Fibroblast of lung (primary cell): ENCODE measurements around the gene KCNH6. TPM values are rescaled to one million over a fixed set of nuclear protein-coding genes. Genes with fewer than 3 reads are reported as not detected.

Experiments used
- DNase-seq, 2 donors: peaks; one replicate each; pipeline versions ENCODE4 v3.0.0 to v3.0.0-alpha.2; 2010; ENCODE audit warnings: low read depth in 2 of 2
- H2AFZ ChIP-seq: 2 replicates; pipeline ENCODE4 v1.5.1; 2012; ENCODE audit warnings: low read length, control low read depth, inconsistent platforms
- H3K27ac ChIP-seq: 2 replicates; pipeline ENCODE4 v1.5.1; 2011; ENCODE audit warnings: low read length, control low read depth; ENCODE audit not compliant: insufficient read depth
- H3K27me3 ChIP-seq: 2 replicates; pipeline ENCODE4 v1.5.1; 2011; ENCODE audit warnings: mild to moderate bottlenecking, low read length; ENCODE audit not compliant: control insufficient read depth, insufficient read depth
- H3K36me3 ChIP-seq: 2 replicates; pipeline ENCODE4 v1.5.1; 2011; ENCODE audit warnings: low read length; ENCODE audit not compliant: control insufficient read depth, insufficient read depth
- H3K4me1 ChIP-seq: 2 replicates; pipeline ENCODE4 v1.5.1; 2011; ENCODE audit warnings: low read length; ENCODE audit not compliant: control insufficient read depth, insufficient read depth; ENCODE audit errors: extremely low read depth
- H3K4me2 ChIP-seq: 2 replicates; pipeline ENCODE4 v1.5.1; 2011; ENCODE audit warnings: low read length, control low read depth; ENCODE audit not compliant: insufficient read depth; ENCODE audit errors: extremely low read depth
- H3K4me3 ChIP-seq, 4 experiments: fragments of 200-600 bp in 1 of 4; sonication (generic) in 1 of 4; replicated peaks in 1 of 4; 2 replicates each; pipeline ENCODE4 v1.5.1; 2011 to 2016; ENCODE audit warnings: low read length in 4 of 4, low read depth in 3 of 4, mild to moderate bottlenecking in 3 of 4, control low read depth in 2 of 4, inconsistent platforms in 1 of 4, mixed read lengths in 1 of 4; ENCODE audit not compliant: insufficient read depth in 1 of 4; ENCODE audit errors: control extremely low read depth in 1 of 4
- H3K79me2 ChIP-seq: 2 replicates; pipeline ENCODE4 v1.5.1; 2012; ENCODE audit warnings: mild to moderate bottlenecking, low read length, inconsistent platforms; ENCODE audit not compliant: control insufficient read depth, insufficient read depth
- H3K9ac ChIP-seq: 2 replicates; pipeline ENCODE4 v1.5.1; 2011; ENCODE audit warnings: mild to moderate bottlenecking, low read length, control low read depth; ENCODE audit not compliant: insufficient read depth
- H3K9me3 ChIP-seq: 2 replicates; pipeline ENCODE4 v1.5.1; 2012; ENCODE audit warnings: low read depth, low read length; ENCODE audit not compliant: control insufficient read depth, insufficient read depth
- H4K20me1 ChIP-seq: 2 replicates; pipeline ENCODE4 v1.5.1; 2011; ENCODE audit warnings: low read length; ENCODE audit not compliant: control insufficient read depth, insufficient read depth; ENCODE audit errors: extremely low read depth
- CTCF ChIP-seq, 2 donors: IDR thresholded peaks in 1 of 2; conservative IDR thresholded peaks in 1 of 2; 1 replicate in 1 of 2; 2 replicates in 1 of 2; pipeline ENCODE4 v1.5.1; 2011 to 2012; ENCODE audit warnings: low read length in 2 of 2, control low read depth in 1 of 2, inconsistent platforms in 1 of 2, low read depth in 1 of 2, mild to moderate bottlenecking in 1 of 2
- EZH2 ChIP-seq: IDR thresholded peaks from 2 replicates; pipeline ENCODE4 v1.5.1; 2012; ENCODE audit warnings: low read length, control low read depth, mild to moderate bottlenecking; ENCODE audit errors: missing control alignments
- polyA plus RNA-seq, 2 donors: library from polyadenylated mRNA; depleted of rRNA in 1 of 2; stranded (reverse) in 1 of 2; unstranded in 1 of 2; fragments of >200 nt; gene quantifications; 2 replicates each; pipeline ENCODE4 v1.2.1, GENCODE V29; 2011 to 2012; ENCODE audit warnings: missing spikeins in 1 of 2
- total RNA-seq: library from RNA; depleted of rRNA; stranded (reverse); fragments of >200 nt; gene quantifications from 2 replicates; pipeline ENCODE4 v1.2.1, GENCODE V29; 2014

Gene KCNH6
- total and polyA plus RNA-seq, 2 donors (not counting 1 experiment from before 2014, with no cell fraction given): not detected

- Histone ChIP-seq H3K27ac (no peak overlapping the region), H3K36me3 (no peaks in the 10 kb centered on the region), H3K9ac (no peak overlapping the region), H3K27me3 (no peaks in the 10 kb centered on the region), H4K20me1 (no peaks in the 10 kb centered on the region), H3K4me2 (no peak overlapping the region), H2AFZ (no peak overlapping the region), H3K4me3 (no peak overlapping the region), H3K9me3 (no peaks in the 10 kb centered on the region), H3K79me2 (peaks cover 60% of the 10 kb centered on the region), H3K4me1 (peaks cover 7% of the 10 kb centered on the region)
- DNase-seq: no peak
- TF ChIP-seq EZH2 (no peak), CTCF (conservative IDR thresholded peaks at IDR 0.05 in 1 of 2, IDR thresholded peaks at IDR 0.05 in 1 of 2; ENCODE audit: low read depth in 1 of 2, low read length in 2 of 2) (no peak)
Observed at GRCh38 chr17:63568563-63568962, 45.4 kb downstream of the KCNH6 start.

DNA sequence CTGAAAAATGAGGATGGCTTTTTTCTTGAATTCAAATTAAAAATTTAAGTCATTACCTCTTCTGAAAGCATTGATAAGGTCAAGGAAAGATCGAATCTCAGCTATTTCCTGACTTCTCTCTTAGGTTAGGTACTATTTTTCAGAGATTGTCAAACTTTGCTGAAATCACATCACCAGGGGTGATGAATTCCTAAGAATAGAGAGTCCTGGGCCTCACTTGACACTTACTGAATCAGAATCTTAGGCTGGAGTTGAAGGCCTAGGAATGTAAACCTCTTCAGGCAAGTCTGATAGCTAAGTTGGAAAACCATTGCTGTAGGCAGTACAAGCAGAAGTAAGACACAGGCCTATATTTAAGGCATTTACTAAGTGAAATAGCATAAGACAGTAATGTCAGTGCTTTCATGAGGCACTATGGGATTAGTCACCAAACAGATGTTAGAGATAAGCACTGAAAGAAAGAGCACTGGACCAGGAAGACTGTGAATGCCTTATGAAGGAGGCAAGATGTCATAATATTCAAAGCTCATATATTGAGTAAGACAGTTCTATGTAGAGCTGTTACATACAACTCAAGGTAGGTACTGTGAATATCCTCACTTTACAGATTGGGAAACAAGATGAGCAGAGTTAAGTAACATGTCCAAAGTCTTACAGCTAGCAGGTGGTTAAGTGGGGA, 48.6 kb downstream of the KCNH6 start:
- H3K9ac ChIP-seq: no peak overlapping the region
- no peaks in the 10 kb centered on the region for H4K20me1 ChIP-seq
- H3K79me2 ChIP-seq: peaks cover 48% of the 10 kb centered on the region
- H3K27ac ChIP-seq: no peak overlapping the region
- TF ChIP-seq CTCF (conservative IDR thresholded peaks at IDR 0.05 in 1 of 2, IDR thresholded peaks at IDR 0.05 in 1 of 2; ENCODE audit: low read depth in 1 of 2, low read length in 2 of 2) (no peak), EZH2 (no peak)
- no peak overlapping the region for H2AFZ ChIP-seq
- H3K36me3 ChIP-seq: peaks cover 2% of the 10 kb centered on the region
- H3K4me3 ChIP-seq: no peak overlapping the region
- no peaks in the 10 kb centered on the region for H3K27me3 ChIP-seq
- no peaks in the 10 kb centered on the region for H3K9me3 ChIP-seq
- DNase-seq: peak; percentile 76 to 85
- peaks cover 7% of the 10 kb centered on the region for H3K4me1 ChIP-seq
- no peak overlapping the region for H3K4me2 ChIP-seq

- no peaks in the 10 kb centered on the region for H4K20me1 ChIP-seq
- H3K9ac ChIP-seq: no peak overlapping the region
- H3K4me1 ChIP-seq: peaks cover 7% of the 10 kb centered on the region
- no peaks in the 10 kb centered on the region for H3K9me3 ChIP-seq
- peaks cover 2% of the 10 kb centered on the region for H3K36me3 ChIP-seq
- TF ChIP-seq EZH2 (no peak), CTCF (conservative IDR thresholded peaks at IDR 0.05 in 1 of 2, IDR thresholded peaks at IDR 0.05 in 1 of 2; ENCODE audit: low read depth in 1 of 2, low read length in 2 of 2) (peak; percentile 20 to 41)
- no peak overlapping the region for H3K4me3 ChIP-seq
- H3K27ac ChIP-seq: no peak overlapping the region
- no peak overlapping the region for H2AFZ ChIP-seq
- H3K79me2 ChIP-seq: peaks cover 44% of the 10 kb centered on the region
- no peaks in the 10 kb centered on the region for H3K27me3 ChIP-seq
- no peak for DNase-seq
- no peak overlapping the region for H3K4me2 ChIP-seq
Observed at GRCh38 chr17:63573634-63574033, 50.5 kb downstream of the KCNH6 start.
